Thyroid gland (tissue), 4 donors: ENCODE results near the gene CEP250.

Experiments used
- CTCF ChIP-seq, 6 experiments: fragments of 200-600 bp in 3 of 6; fragments of 450-650 bp in 3 of 6; sonication (generic) in 3 of 6; IDR thresholded peaks; one replicate each; pipeline ENCODE4 v1.5.1; 2016 to 2019; ENCODE audit warnings: antibody characterized with exemption in 6 of 6, mild to moderate bottlenecking in 2 of 6, inconsistent platforms in 1 of 6, moderate library complexity in 1 of 6
- POLR2A ChIP-seq, 2 donors: fragments of 450-650 bp; IDR thresholded peaks; one replicate each; pipeline ENCODE4 v1.6.1; 2017; ENCODE audit warnings: antibody characterized with exemption in 2 of 2, mild to moderate bottlenecking in 2 of 2, moderate library complexity in 1 of 2

DNA sequence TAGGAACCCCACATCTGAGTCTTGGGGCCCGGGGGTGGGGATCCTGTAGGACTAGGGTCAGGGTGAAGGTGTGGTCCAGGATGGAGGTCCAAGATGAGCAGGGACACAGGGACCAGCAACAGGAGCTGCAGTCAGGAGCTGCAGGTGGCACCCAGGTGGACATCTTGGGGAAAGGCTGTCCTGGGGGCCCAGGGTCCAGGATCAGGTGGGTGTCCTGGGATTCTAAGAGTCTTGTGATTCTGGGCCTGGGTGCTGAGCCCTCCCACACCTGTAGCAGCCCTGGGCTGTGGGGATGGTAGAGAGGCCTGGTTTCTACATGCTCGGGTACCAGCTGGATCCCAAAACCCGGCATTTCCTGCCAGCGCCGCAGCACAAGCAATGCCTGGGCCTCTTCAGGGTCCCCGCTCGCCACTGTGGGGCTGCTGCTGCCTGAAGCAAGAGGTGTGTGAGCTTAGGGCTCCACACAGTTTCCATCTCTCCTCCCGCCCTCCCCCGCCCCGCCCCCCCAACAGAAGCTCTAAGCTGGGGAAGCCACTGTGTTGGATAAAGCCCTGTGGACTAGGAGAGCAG is 107.2 kb downstream of the CEP250 start:
- no peak for TF ChIP-seq POLR2A (IDR thresholded peaks at IDR 0.05)
- TF ChIP-seq CTCF (IDR thresholded peaks at IDR 0.05): no peak
